ENCODE measurements around the gene RAB40C.

The RAB40C gene

GRCh38 chr16:667113-667779 lies 77.4 kb downstream of the RAB40C start:
- no peak overlapping the region for H3K27ac ChIP-seq (ENCODE audit: low read length)
- no peak overlapping the region for H3K9ac ChIP-seq (ENCODE audit: low read length)
- no peaks in the 10 kb centered on the region for H3K4me1 ChIP-seq (ENCODE audit: control insufficient read depth, low read depth, low read length)
- no peaks in the 10 kb centered on the region for H3K9me3 ChIP-seq (ENCODE audit: control insufficient read depth, low read depth, low read length)
- no peak overlapping the region for H3K4me3 ChIP-seq (ENCODE audit: low read length)
- H3K36me3 ChIP-seq (ENCODE audit: control insufficient read depth, low read depth, low read length), result peaks cover 27% of the 10 kb centered on the region
- H3K27me3 ChIP-seq (ENCODE audit: control insufficient read depth, insufficient read depth, low read length), result no peaks in the 10 kb centered on the region

- H3K27me3 ChIP-seq (ENCODE audit: control insufficient read depth, insufficient read depth, low read length), result no peaks in the 10 kb centered on the region
- H3K9ac ChIP-seq (ENCODE audit: low read length), result peak within 1 kb of the TSS; percentile 72
- H3K27ac ChIP-seq (ENCODE audit: low read length), result no peak within 1 kb of the TSS
- peak within 1 kb of the TSS; percentile 82 for H3K4me3 ChIP-seq (ENCODE audit: low read length)
- H3K4me1 ChIP-seq (ENCODE audit: control insufficient read depth, low read depth, low read length), result no peaks in the 10 kb centered on the region
- H3K36me3 ChIP-seq (ENCODE audit: control insufficient read depth, low read depth, low read length), result peaks cover 34% of the 10 kb centered on the region
- H3K9me3 ChIP-seq (ENCODE audit: control insufficient read depth, low read depth, low read length), result no peaks in the 10 kb centered on the region
Measured at GRCh38 chr16:667780-668518, 78.1 kb downstream of the RAB40C start, which contains the start of gene RHOT2. Gene RHOT2, plus strand, starts transcription at chr16:668132. Its CDS starts 68 bp downstream, at chr16:668200.

- no peak overlapping the region for H3K27ac ChIP-seq (ENCODE audit: low read length)
- peak overlapping the region; percentile 72 for H3K9ac ChIP-seq (ENCODE audit: low read length)
- H3K27me3 ChIP-seq (ENCODE audit: control insufficient read depth, insufficient read depth, low read length), result no peaks in the 10 kb centered on the region
- H3K4me3 ChIP-seq (ENCODE audit: low read length), result peak overlapping the region; percentile 82
- H3K4me1 ChIP-seq (ENCODE audit: control insufficient read depth, low read depth, low read length), result no peaks in the 10 kb centered on the region
- H3K36me3 ChIP-seq (ENCODE audit: control insufficient read depth, low read depth, low read length), result peaks cover 41% of the 10 kb centered on the region
- no peaks in the 10 kb centered on the region for H3K9me3 ChIP-seq (ENCODE audit: control insufficient read depth, low read depth, low read length)
Measured at GRCh38 chr16:668519-669171, 78.8 kb downstream of the RAB40C start.

- Histone ChIP-seq H3K4me1 (ENCODE audit: control insufficient read depth, low read depth, low read length) (peaks cover under 1% of the 10 kb centered on the region), H3K27me3 (ENCODE audit: control insufficient read depth, insufficient read depth, low read length) (no peaks in the 10 kb centered on the region), H3K9ac (ENCODE audit: low read length) (no peak overlapping the region), H3K36me3 (ENCODE audit: control insufficient read depth, low read depth, low read length) (peaks cover 45% of the 10 kb centered on the region), H3K27ac (ENCODE audit: low read length) (no peak overlapping the region), H3K4me3 (ENCODE audit: low read length) (no peak overlapping the region), H3K9me3 (ENCODE audit: control insufficient read depth, low read depth, low read length) (no peaks in the 10 kb centered on the region)
Measured at GRCh38 chr16:669666-670065, 79.8 kb downstream of the RAB40C start.

GRCh38 chr16:670485-671352 lies 80.9 kb downstream of the RAB40C start:
- Histone ChIP-seq H3K9me3 (ENCODE audit: control insufficient read depth, low read depth, low read length) (no peaks in the 10 kb centered on the region), H3K36me3 (ENCODE audit: control insufficient read depth, low read depth, low read length) (peaks cover 45% of the 10 kb centered on the region), H3K9ac (ENCODE audit: low read length) (no peak overlapping the region)

GRCh38 chr16:671353-672131 lies 81.7 kb downstream of the RAB40C start:
- no peaks in the 10 kb centered on the region for H3K27me3 ChIP-seq (ENCODE audit: control insufficient read depth, insufficient read depth, low read length)
- H3K4me1 ChIP-seq (ENCODE audit: control insufficient read depth, low read depth, low read length), result peaks cover 3% of the 10 kb centered on the region
- H3K36me3 ChIP-seq (ENCODE audit: control insufficient read depth, low read depth, low read length), result peaks cover 45% of the 10 kb centered on the region
- no peaks in the 10 kb centered on the region for H3K9me3 ChIP-seq (ENCODE audit: control insufficient read depth, low read depth, low read length)
- H3K4me3 ChIP-seq (ENCODE audit: low read length), result no peak overlapping the region
- H3K27ac ChIP-seq (ENCODE audit: low read length), result no peak overlapping the region
- no peak overlapping the region for H3K9ac ChIP-seq (ENCODE audit: low read length)

More at GRCh38 chr16:670485-671352, 80.9 kb downstream of the RAB40C start:
- peaks cover 3% of the 10 kb centered on the region for H3K4me1 ChIP-seq (ENCODE audit: control insufficient read depth, low read depth, low read length)
- H3K27ac ChIP-seq (ENCODE audit: low read length), result no peak overlapping the region
- H3K4me3 ChIP-seq (ENCODE audit: low read length), result no peak overlapping the region
- no peaks in the 10 kb centered on the region for H3K27me3 ChIP-seq (ENCODE audit: control insufficient read depth, insufficient read depth, low read length)

- no peak overlapping the region for H3K4me3 ChIP-seq (ENCODE audit: low read length)
- no peaks in the 10 kb centered on the region for H3K9me3 ChIP-seq (ENCODE audit: control insufficient read depth, low read depth, low read length)
- H3K27ac ChIP-seq (ENCODE audit: low read length), result no peak overlapping the region
- peaks cover 45% of the 10 kb centered on the region for H3K36me3 ChIP-seq (ENCODE audit: control insufficient read depth, low read depth, low read length)
- no peak overlapping the region for H3K9ac ChIP-seq (ENCODE audit: low read length)
- H3K27me3 ChIP-seq (ENCODE audit: control insufficient read depth, insufficient read depth, low read length), result no peaks in the 10 kb centered on the region
- H3K4me1 ChIP-seq (ENCODE audit: control insufficient read depth, low read depth, low read length), result peaks cover 3% of the 10 kb centered on the region
Measured at GRCh38 chr16:672371-672770, 82.5 kb downstream of the RAB40C start.

- no peak overlapping the region for H3K27ac ChIP-seq (ENCODE audit: low read length)
- H3K36me3 ChIP-seq (ENCODE audit: control insufficient read depth, low read depth, low read length), result peaks cover 45% of the 10 kb centered on the region
Measured at GRCh38 chr16:672851-673250, 83.0 kb downstream of the RAB40C start.

GRCh38 chr16:673399-673991 lies 83.6 kb downstream of the RAB40C start:
- no peak overlapping the region for H3K4me3 ChIP-seq (ENCODE audit: low read length)
- no peak overlapping the region for H3K9ac ChIP-seq (ENCODE audit: low read length)
- H3K36me3 ChIP-seq (ENCODE audit: control insufficient read depth, low read depth, low read length), result peaks cover 45% of the 10 kb centered on the region
- H3K4me1 ChIP-seq (ENCODE audit: control insufficient read depth, low read depth, low read length), result peaks cover 3% of the 10 kb centered on the region
- no peaks in the 10 kb centered on the region for H3K9me3 ChIP-seq (ENCODE audit: control insufficient read depth, low read depth, low read length)
- H3K27me3 ChIP-seq (ENCODE audit: control insufficient read depth, insufficient read depth, low read length), result no peaks in the 10 kb centered on the region
- no peak overlapping the region for H3K27ac ChIP-seq (ENCODE audit: low read length)

More at GRCh38 chr16:672851-673250, 83.0 kb downstream of the RAB40C start:
- Histone ChIP-seq H3K9me3 (ENCODE audit: control insufficient read depth, low read depth, low read length) (no peaks in the 10 kb centered on the region), H3K27me3 (ENCODE audit: control insufficient read depth, insufficient read depth, low read length) (no peaks in the 10 kb centered on the region), H3K4me1 (ENCODE audit: control insufficient read depth, low read depth, low read length) (peaks cover 3% of the 10 kb centered on the region), H3K9ac (ENCODE audit: low read length) (no peak overlapping the region), H3K4me3 (ENCODE audit: low read length) (no peak overlapping the region)

GRCh38 chr16:674214-674881 lies 84.5 kb downstream of the RAB40C start:
- Histone ChIP-seq H3K27ac (ENCODE audit: low read length) (no peak overlapping the region), H3K9ac (ENCODE audit: low read length) (no peak overlapping the region), H3K36me3 (ENCODE audit: control insufficient read depth, low read depth, low read length) (peaks cover 45% of the 10 kb centered on the region), H3K9me3 (ENCODE audit: control insufficient read depth, low read depth, low read length) (no peaks in the 10 kb centered on the region), H3K27me3 (ENCODE audit: control insufficient read depth, insufficient read depth, low read length) (no peaks in the 10 kb centered on the region), H3K4me3 (ENCODE audit: low read length) (peak overlapping the region; percentile 32), H3K4me1 (ENCODE audit: control insufficient read depth, low read depth, low read length) (peaks cover 3% of the 10 kb centered on the region)
